ENCODE measurements around the gene CAMKK1.

- TF ChIP-seq, protein P1, sequence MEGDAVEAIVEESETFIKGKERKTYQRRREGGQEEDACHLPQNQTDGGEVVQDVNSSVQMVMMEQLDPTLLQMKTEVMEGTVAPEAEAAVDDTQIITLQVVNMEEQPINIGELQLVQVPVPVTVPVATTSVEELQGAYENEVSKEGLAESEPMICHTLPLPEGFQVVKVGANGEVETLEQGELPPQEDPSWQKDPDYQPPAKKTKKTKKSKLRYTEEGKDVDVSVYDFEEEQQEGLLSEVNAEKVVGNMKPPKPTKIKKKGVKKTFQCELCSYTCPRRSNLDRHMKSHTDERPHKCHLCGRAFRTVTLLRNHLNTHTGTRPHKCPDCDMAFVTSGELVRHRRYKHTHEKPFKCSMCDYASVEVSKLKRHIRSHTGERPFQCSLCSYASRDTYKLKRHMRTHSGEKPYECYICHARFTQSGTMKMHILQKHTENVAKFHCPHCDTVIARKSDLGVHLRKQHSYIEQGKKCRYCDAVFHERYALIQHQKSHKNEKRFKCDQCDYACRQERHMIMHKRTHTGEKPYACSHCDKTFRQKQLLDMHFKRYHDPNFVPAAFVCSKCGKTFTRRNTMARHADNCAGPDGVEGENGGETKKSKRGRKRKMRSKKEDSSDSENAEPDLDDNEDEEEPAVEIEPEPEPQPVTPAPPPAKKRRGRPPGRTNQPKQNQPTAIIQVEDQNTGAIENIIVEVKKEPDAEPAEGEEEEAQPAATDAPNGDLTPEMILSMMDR (conservative IDR thresholded peaks at IDR 0.05; ENCODE audit: low read length) = peak; percentile 86
- TF ChIP-seq EZH2phosphoT487 (IDR thresholded peaks at IDR 0.05; ENCODE audit: borderline replicate concordance) = no peak
Measured at GRCh38 chr17:3843935-3844516, 48.8 kb downstream of the CAMKK1 start.

Data from Loucy (cell line).